Measurements from ENCODE around the gene ULBP1. TPM values are rescaled to one million over a fixed set of nuclear protein-coding genes. Genes with fewer than 3 reads are reported as not detected.
"Not testable (repeated sequence)": the region's sequence is repeated elsewhere in the genome, so short reads cannot be mapped to it uniquely, and the experiment has no call there.

Gene ULBP1
- polyA plus RNA-seq, 1 experiment, result 2.6 TPM

DNA sequence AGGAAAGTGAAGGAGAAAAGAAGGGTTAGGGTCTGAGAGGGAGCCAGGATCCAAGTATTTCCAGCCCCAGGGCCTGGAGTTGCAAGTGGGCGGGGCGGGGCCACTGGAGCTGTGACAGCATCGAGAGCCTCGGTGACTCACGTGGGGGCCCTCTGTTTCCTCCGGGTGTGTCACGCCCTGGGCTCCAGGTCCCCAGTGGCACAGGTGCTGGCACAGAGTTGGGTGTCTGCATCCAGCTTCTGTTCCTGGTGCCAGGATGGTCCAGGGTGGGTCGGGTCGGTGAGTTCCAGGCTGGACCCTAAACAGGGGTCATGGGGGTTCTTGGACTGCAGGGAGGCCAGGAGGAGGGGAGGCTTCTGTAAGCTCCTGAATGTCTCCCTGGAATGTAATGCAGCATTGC, 44.8 kb downstream of the ULBP1 start:
- ChIA-PET CTCF (interaction anchor here (1.4 to 2.2 kb wide), 3 partner anchors 8 to 83 kb away, joined by 5 to 7 read pairs (median 6); no protein-coding TSS in a partner anchor), POLR2A (no interaction called here)
- no peak for DNase-seq (ENCODE audit: low read depth)
- H3K27me3 ChIP-seq (ENCODE audit: control insufficient read depth, insufficient read depth, low read length), result peaks cover 23% of the 10 kb centered on the region
- H3K36me3 ChIP-seq (ENCODE audit: control insufficient read depth, insufficient read depth, low read length), result no peaks in the 10 kb centered on the region
- H3K4me3 ChIP-seq (ENCODE audit: low read depth, low read length), result no peak overlapping the region
- TF ChIP-seq, protein P1, sequence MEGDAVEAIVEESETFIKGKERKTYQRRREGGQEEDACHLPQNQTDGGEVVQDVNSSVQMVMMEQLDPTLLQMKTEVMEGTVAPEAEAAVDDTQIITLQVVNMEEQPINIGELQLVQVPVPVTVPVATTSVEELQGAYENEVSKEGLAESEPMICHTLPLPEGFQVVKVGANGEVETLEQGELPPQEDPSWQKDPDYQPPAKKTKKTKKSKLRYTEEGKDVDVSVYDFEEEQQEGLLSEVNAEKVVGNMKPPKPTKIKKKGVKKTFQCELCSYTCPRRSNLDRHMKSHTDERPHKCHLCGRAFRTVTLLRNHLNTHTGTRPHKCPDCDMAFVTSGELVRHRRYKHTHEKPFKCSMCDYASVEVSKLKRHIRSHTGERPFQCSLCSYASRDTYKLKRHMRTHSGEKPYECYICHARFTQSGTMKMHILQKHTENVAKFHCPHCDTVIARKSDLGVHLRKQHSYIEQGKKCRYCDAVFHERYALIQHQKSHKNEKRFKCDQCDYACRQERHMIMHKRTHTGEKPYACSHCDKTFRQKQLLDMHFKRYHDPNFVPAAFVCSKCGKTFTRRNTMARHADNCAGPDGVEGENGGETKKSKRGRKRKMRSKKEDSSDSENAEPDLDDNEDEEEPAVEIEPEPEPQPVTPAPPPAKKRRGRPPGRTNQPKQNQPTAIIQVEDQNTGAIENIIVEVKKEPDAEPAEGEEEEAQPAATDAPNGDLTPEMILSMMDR (IDR thresholded peaks at IDR 0.05; ENCODE audit: insufficient read depth, low read depth, low read length), result no peak

- H3K27me3 ChIP-seq (ENCODE audit: control insufficient read depth, insufficient read depth, low read length), result peaks cover 36% of the 10 kb centered on the region
- H3K36me3 ChIP-seq (ENCODE audit: control insufficient read depth, insufficient read depth, low read length); POLR2A ChIA-PET; DNase-seq (ENCODE audit: low read depth); H3K4me3 ChIP-seq (ENCODE audit: low read depth, low read length): not testable (repeated sequence)
- CTCF ChIA-PET, result interaction anchor here (1.2 kb wide), 1 partner anchor 88 kb away, joined by 3 read pairs; no protein-coding TSS in a partner anchor
Observed at GRCh38 chr6:150012846-150013784, 49.4 kb downstream of the ULBP1 start.

- H3K36me3 ChIP-seq (ENCODE audit: control insufficient read depth, insufficient read depth, low read length); DNase-seq (ENCODE audit: low read depth); H3K4me3 ChIP-seq (ENCODE audit: low read depth, low read length); POLR2A ChIA-PET; CTCF ChIA-PET: not testable (repeated sequence)
- peaks cover 30% of the 10 kb centered on the region for H3K27me3 ChIP-seq (ENCODE audit: control insufficient read depth, insufficient read depth, low read length)
Observed at GRCh38 chr6:150013785-150014622, 50.3 kb downstream of the ULBP1 start.

DNA sequence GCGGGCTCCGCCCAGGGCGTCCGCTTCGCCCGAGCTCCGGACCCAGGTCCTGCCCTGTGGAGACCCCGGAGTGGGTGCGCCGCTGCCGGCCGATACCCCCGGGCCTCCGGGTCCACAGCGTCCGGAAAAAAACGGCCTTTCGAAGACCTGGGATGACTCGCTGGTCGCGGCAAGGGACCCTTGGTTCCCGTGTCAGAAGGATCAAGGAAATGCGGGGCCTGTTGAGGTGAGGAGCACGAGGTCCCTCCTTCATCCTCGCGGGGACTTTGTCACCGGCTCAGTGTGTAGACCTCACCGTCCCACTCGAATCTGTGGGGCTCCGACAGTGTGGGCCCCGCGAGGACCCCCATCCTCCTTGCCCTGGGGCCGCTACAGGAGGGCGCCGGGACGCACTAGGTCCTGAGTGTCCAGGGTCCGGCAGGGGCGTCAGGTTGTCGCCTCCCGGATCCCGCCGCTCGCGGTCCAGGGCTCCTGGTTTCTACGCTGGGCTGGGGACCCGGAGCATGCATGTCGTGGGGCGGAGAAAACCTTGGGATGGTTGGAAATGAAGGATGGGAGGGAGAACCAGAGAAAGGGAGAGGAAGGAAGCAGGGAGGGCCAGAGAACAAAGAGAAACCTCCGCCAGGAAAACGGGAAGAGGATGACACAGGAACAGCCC, 51.0 kb downstream of the ULBP1 start:
- CTCF ChIA-PET; POLR2A ChIA-PET; DNase-seq (ENCODE audit: low read depth); H3K4me3 ChIP-seq (ENCODE audit: low read depth, low read length); H3K36me3 ChIP-seq (ENCODE audit: control insufficient read depth, insufficient read depth, low read length): not testable (repeated sequence)
- peaks cover 33% of the 10 kb centered on the region for H3K27me3 ChIP-seq (ENCODE audit: control insufficient read depth, insufficient read depth, low read length)

DNA sequence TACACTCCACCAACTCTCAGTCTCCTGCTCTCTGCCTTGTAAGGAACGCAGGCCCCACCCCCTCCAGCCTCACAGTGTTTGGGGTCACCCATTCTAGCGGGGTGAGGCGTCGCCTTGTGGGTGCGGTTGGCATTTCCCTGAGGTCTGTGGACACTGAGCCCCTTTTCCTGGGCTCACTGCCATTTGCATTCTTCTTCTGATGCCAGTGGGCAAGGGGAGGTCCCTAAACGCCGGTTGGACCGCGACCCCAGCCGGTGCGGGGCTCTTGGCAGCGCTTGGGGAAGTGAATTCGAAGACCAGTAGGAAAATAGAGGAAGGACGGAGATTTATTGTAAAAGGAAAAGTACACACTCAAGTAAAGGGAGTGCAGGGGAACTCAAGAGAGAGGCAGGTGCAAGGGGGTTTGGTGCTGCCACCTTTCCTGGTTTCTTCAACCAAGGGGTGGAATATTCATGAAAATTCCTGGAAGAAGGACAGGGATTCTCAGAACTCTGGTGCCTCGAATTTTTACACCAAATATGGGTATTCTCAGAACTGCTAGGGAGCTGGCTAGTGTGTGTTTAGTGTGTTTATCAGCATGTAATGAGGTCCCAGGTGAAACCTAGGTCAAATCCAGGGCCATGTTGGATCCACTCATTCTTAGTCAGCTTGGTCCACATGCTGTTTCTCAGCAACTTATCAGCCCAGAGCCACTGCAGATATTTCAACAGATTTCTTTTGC, 51.7 kb downstream of the ULBP1 start:
- H3K36me3 ChIP-seq (ENCODE audit: control insufficient read depth, insufficient read depth, low read length); DNase-seq (ENCODE audit: low read depth); POLR2A ChIA-PET; H3K4me3 ChIP-seq (ENCODE audit: low read depth, low read length): not testable (repeated sequence)
- H3K27me3 ChIP-seq (ENCODE audit: control insufficient read depth, insufficient read depth, low read length), result peaks cover 32% of the 10 kb centered on the region
- CTCF ChIA-PET, result interaction anchor here (1.3 to 2.1 kb wide), 3 partner anchors 21 to 83 kb away, joined by 3 to 11 read pairs (median 11); no protein-coding TSS in a partner anchor

DNA sequence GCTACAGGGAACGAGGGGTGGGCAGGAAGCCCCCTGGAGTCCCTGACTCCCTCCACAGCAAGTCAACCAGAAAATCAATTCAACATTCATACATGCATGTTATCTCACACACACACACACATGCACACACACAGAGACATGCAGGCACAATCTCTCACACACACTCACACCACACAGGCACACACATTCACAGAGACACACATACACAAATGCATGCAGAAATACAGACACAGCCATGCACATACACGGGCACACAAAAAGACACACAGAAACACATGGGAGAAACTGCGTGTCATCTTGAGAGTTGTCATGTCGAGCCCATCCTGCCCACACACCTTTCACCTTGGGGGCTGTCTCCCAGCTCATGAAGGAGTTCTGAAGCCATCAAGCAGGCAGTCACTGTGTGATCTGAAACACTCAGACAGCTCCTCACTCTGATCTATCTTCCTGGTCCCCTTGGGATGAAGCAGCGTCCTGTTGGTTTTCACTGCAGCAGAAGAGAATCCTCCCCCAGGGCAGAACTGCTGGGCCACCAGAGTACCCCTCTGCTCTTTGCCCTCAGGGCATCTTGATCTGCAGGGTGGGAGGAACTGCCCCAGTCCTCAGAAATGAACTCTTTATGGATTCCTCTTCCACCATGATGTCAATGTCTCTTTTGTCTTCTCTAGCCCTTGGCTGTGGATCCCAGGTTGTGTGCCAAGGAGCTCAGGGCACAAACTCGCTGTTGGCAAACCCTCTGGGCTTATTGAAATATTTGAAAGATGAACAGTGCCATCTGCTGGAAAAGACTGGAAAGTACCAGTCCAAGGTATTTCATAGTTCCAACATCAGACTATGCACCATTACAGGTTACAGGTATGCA, 52.8 kb downstream of the ULBP1 start:
- TF ChIP-seq, protein P1 (IDR thresholded peaks at IDR 0.05; ENCODE audit: insufficient read depth, low read depth, low read length), result peak; percentile 45
- Histone ChIP-seq H3K27me3 (ENCODE audit: control insufficient read depth, insufficient read depth, low read length) (peaks cover 32% of the 10 kb centered on the region), H3K36me3 (ENCODE audit: control insufficient read depth, insufficient read depth, low read length) (no peaks in the 10 kb centered on the region), H3K4me3 (ENCODE audit: low read depth, low read length) (no peak overlapping the region)
- ChIA-PET POLR2A (no interaction called here), CTCF (interaction anchor here (0.6 to 2.1 kb wide), 23 partner anchors 8 to 379 kb away, joined by 3 to 24 read pairs (median 4); partner anchors contain the start of gene RAET1L)
- DNase-seq (ENCODE audit: low read depth), result no peak

Measured in BJ (cell line).